Fibroblast of peridontal ligament (primary cell): Measurements from ENCODE around the gene PDIA5.

Source experiments
- DNase-seq: peaks from one replicate; pipeline ENCODE4 v3.0.0-alpha.2; 2010; ENCODE audit errors: extremely low read depth

PDIA5 gene

GRCh38 chr3:123042413-123042812 lies 24.4 kb upstream of the PDIA5 start:
- DNase-seq = no peak

GRCh38 chr3:123044981-123045763 lies 21.7 kb upstream of the PDIA5 start:
- no peak for DNase-seq

GRCh38 chr3:123046262-123047061 lies 20.4 kb upstream of the PDIA5 start:
- DNase-seq = no peak

- no peak for DNase-seq
Observed at GRCh38 chr3:123047062-123047319, 19.8 kb upstream of the PDIA5 start.

GRCh38 chr3:123048480-123049237 lies 18.2 kb upstream of the PDIA5 start:
- DNase-seq = no peak

GRCh38 chr3:123050666-123051065 lies 16.2 kb upstream of the PDIA5 start:
- no peak for DNase-seq

- no peak for DNase-seq
Observed at GRCh38 chr3:123053107-123053506, 13.7 kb upstream of the PDIA5 start.

- peak; percentile 35 for DNase-seq
Observed at GRCh38 chr3:123054109-123054778, 12.6 kb upstream of the PDIA5 start.

- DNase-seq = no peak
Observed at GRCh38 chr3:123054931-123055330, 11.9 kb upstream of the PDIA5 start.

GRCh38 chr3:123055352-123055751 lies 11.5 kb upstream of the PDIA5 start:
- no peak for DNase-seq

GRCh38 chr3:123058505-123058904 lies 8.3 kb upstream of the PDIA5 start:
- no peak for DNase-seq

GRCh38 chr3:123060054-123060453 lies 6.8 kb upstream of the PDIA5 start:
- DNase-seq = no peak

GRCh38 chr3:123061856-123062255 lies 5.0 kb upstream of the PDIA5 start:
- DNase-seq = no peak

GRCh38 chr3:123063034-123063433 lies 3.8 kb upstream of the PDIA5 start:
- no peak for DNase-seq

GRCh38 chr3:123064506-123064905 lies 2.3 kb upstream of the PDIA5 start:
- DNase-seq = no peak

- no peak for DNase-seq
Observed at GRCh38 chr3:123064914-123065313, 1.9 kb upstream of the PDIA5 start.

- no peak for DNase-seq
Observed at GRCh38 chr3:123066599-123066895, 278 bp upstream of the PDIA5 start.

GRCh38 chr3:123067689-123068600 lies 1.1 kb downstream of the PDIA5 start:
- DNase-seq = no peak

- DNase-seq = no peak
Observed at GRCh38 chr3:123068601-123069381, 2.0 kb downstream of the PDIA5 start.

- no peak for DNase-seq
Observed at GRCh38 chr3:123070510-123070909, 3.7 kb downstream of the PDIA5 start.
